Keratinocyte (primary cell): ENCODE measurements around the gene TMEM127. TPM values are rescaled to one million over a fixed set of nuclear protein-coding genes. Genes with fewer than 3 reads are reported as not detected.

ENCODE experiments used
- DNase-seq: peaks from one replicate; pipeline ENCODE4 v3.0.0-alpha.2; 2011; ENCODE audit warnings: low read depth, missing footprints, low spot score
- FAIRE-seq: peaks from 2 replicates; lab custom pipeline; 2011; peaks lifted over from hg19 to GRCh38; lab: Jason Lieb, UNC
- H2AFZ ChIP-seq: 2 replicates; pipeline ENCODE4 v1.6.0; 2012; ENCODE audit warnings: low read length, control low read depth, inconsistent platforms; ENCODE audit not compliant: control insufficient read depth
- H3K27ac ChIP-seq: 2 replicates; pipeline ENCODE4 v1.5.1; 2011; ENCODE audit warnings: low read length; ENCODE audit not compliant: control insufficient read depth, insufficient read depth
- H3K27me3 ChIP-seq: 3 replicates; pipeline ENCODE4 v1.6.0; 2011; ENCODE audit warnings: low read length; ENCODE audit not compliant: control insufficient read depth, insufficient read depth; ENCODE audit errors: extremely low read depth
- H3K36me3 ChIP-seq, 2 experiments: 2 replicates in 1 of 2; 3 replicates in 1 of 2; pipeline ENCODE4 v1.5.1; 2011; ENCODE audit warnings: low read length in 2 of 2, mild to moderate bottlenecking in 1 of 2; ENCODE audit not compliant: control insufficient read depth in 2 of 2, insufficient read depth in 2 of 2; ENCODE audit errors: extremely low read depth in 1 of 2
- H3K4me1 ChIP-seq: 3 replicates; pipeline ENCODE4 v1.5.1; 2011; ENCODE audit warnings: low read length; ENCODE audit not compliant: control insufficient read depth, insufficient read depth; ENCODE audit errors: extremely low read depth
- H3K4me2 ChIP-seq: 3 replicates; pipeline ENCODE4 v1.6.0; 2011; ENCODE audit warnings: low read depth, low read length; ENCODE audit not compliant: control insufficient read depth, insufficient read depth; ENCODE audit errors: extremely low read depth
- H3K4me3 ChIP-seq, 3 experiments: fragments of 200-600 bp in 1 of 3; sonication (generic) in 1 of 3; 2 replicates in 2 of 3; 3 replicates in 1 of 3; pipeline ENCODE4 v1.5.1; 2011 to 2016; ENCODE audit warnings: low read length in 3 of 3, mild to moderate bottlenecking in 3 of 3, control low read depth in 2 of 3, inconsistent platforms in 1 of 3, low read depth in 1 of 3, mixed read lengths in 1 of 3, mixed run types in 1 of 3, moderate library complexity in 1 of 3; ENCODE audit not compliant: control insufficient read depth in 2 of 3, insufficient read depth in 2 of 3; ENCODE audit errors: extremely low read depth in 1 of 3
- H3K79me2 ChIP-seq: 2 replicates; pipeline ENCODE4 v1.6.0; 2012; ENCODE audit warnings: low read length; ENCODE audit not compliant: control insufficient read depth, insufficient read depth
- H3K9ac ChIP-seq: 3 replicates; pipeline ENCODE4 v1.6.0; 2011; ENCODE audit warnings: low read length; ENCODE audit not compliant: control insufficient read depth, insufficient read depth; ENCODE audit errors: extremely low read depth
- H3K9me1 ChIP-seq: 3 replicates; pipeline ENCODE4 v1.6.0; 2011; ENCODE audit warnings: low read length; ENCODE audit not compliant: control insufficient read depth, insufficient read depth; ENCODE audit errors: extremely low read depth
- H3K9me3 ChIP-seq: 2 replicates; pipeline ENCODE4 v1.5.1; 2012; ENCODE audit warnings: low read depth, low read length; ENCODE audit not compliant: control insufficient read depth
- H4K20me1 ChIP-seq: 3 replicates; pipeline ENCODE4 v1.6.0; 2011; ENCODE audit warnings: low read length; ENCODE audit not compliant: control insufficient read depth, insufficient read depth; ENCODE audit errors: extremely low read depth
- CTCF ChIP-seq, 3 experiments: IDR thresholded peaks in 1 of 3; conservative IDR thresholded peaks in 1 of 3; optimal IDR thresholded peaks in 1 of 3; 2 replicates in 2 of 3; 3 replicates in 1 of 3; pipeline versions ENCODE3 to v1.5.1; 2011; ENCODE audit warnings: low read length in 3 of 3, mild to moderate bottlenecking in 3 of 3, moderate library complexity in 2 of 3, control low read depth in 1 of 3, inconsistent platforms in 1 of 3; ENCODE audit not compliant: insufficient read depth in 2 of 3; ENCODE audit errors: extremely low read depth in 1 of 3
- EZH2 ChIP-seq: IDR thresholded peaks from one replicate; pipeline ENCODE4 v1.6.1; 2012; ENCODE audit warnings: inconsistent platforms, mild to moderate bottlenecking, low read length, moderate library complexity
- dilution Hi-C: fragments of 300-500 bp; cut with MboI; formaldehyde crosslinking; loops from one replicate; pipeline ENCODE4 v1.7.0; 2020; ENCODE audit warnings: low sequenced_read_pairs; ENCODE audit not compliant: extremely low pct_ligation_motif_present
- polyA plus RNA-seq, 5 experiments: library from polyadenylated mRNA; depleted of rRNA in 3 of 5; stranded (reverse) in 3 of 5; stranded (forward) in 1 of 5; unstranded in 1 of 5; fragments of >200 nt; gene quantifications; 1 replicate in 1 of 5; 2 replicates in 3 of 5; 3 replicates in 1 of 5; pipeline versions ENCODE4 v1.2.1 to v1.2.3, GENCODE V29; 2011 to 2012; ENCODE audit warnings: missing spikeins in 2 of 5, low read depth in 1 of 5, low replicate concordance in 1 of 5

The TMEM127 gene
- polyA plus RNA-seq, 1 donor (not counting 4 experiments of a cell fraction or from before 2014, with no cell fraction given) = 30.8 TPM

- Histone ChIP-seq H3K36me3 (peaks cover 3 to 4% of the 10 kb centered on the region in 2 experiments), H3K9ac (no peak overlapping the region), H3K27ac (no peak overlapping the region), H3K4me2 (no peak overlapping the region), H2AFZ (no peak overlapping the region), H3K9me1 (peaks cover 2% of the 10 kb centered on the region), H3K4me1 (peaks cover 33% of the 10 kb centered on the region), H3K27me3 (no peaks in the 10 kb centered on the region), H3K4me3 (no peak overlapping the region), H3K9me3 (no peaks in the 10 kb centered on the region), H4K20me1 (peaks cover 2% of the 10 kb centered on the region), H3K79me2 (peaks cover 94% of the 10 kb centered on the region)
- DNase-seq = no peak
- TF ChIP-seq EZH2 = no peak
- TF ChIP-seq CTCF (optimal IDR thresholded peaks at IDR 0.05 in 1 of 3, IDR thresholded peaks at IDR 0.05 in 1 of 3, conservative IDR thresholded peaks at IDR 0.05 in 1 of 3; ENCODE audit: extremely low read depth in 1 of 3, insufficient read depth in 2 of 3, low read length in 3 of 3) = no peak
- FAIRE-seq = no peak
- dilution Hi-C loops = no loop called here
Measured at GRCh38 chr2:96198921-96199320, 66.9 kb downstream of the TMEM127 start.

Other genes starting within 250 kb of the TMEM127 start
- 0.05 to 0.29 TPM (median 0.06 TPM) in 3 replicates for gene GPAT2, start 231.1 kb downstream of the TMEM127 start, polyA plus RNA-seq
- 0.02 TPM in 1 of 3 replicates, not detected in the others for gene ADRA2B, start 149.4 kb downstream of the TMEM127 start, polyA plus RNA-seq
- gene ASTL, start 127.5 kb downstream of the TMEM127 start, polyA plus RNA-seq = not detected in 3 replicates
- 0.79 to 2.1 TPM (median 1.2 TPM) in 3 replicates for gene DUSP2, start 120.6 kb downstream of the TMEM127 start, polyA plus RNA-seq
- gene STARD7, start 57.2 kb downstream of the TMEM127 start, polyA plus RNA-seq = 44.8 to 84.6 TPM (median 73.4 TPM) in 3 replicates
- 67.4 to 90.9 TPM (median 76.9 TPM) in 3 replicates for gene CIAO1, start 228 bp upstream of the TMEM127 start, polyA plus RNA-seq
- 78.4 to 97.5 TPM (median 79.4 TPM) in 3 replicates for gene SNRNP200, start 39.5 kb upstream of the TMEM127 start, polyA plus RNA-seq
- 0.28 to 0.66 TPM (median 0.58 TPM) in 3 replicates for gene ITPRIPL1, start 59.3 kb upstream of the TMEM127 start, polyA plus RNA-seq
- gene NCAPH, start 69.8 kb upstream of the TMEM127 start, polyA plus RNA-seq = 2.1 to 21.1 TPM (median 14.4 TPM) in 3 replicates
- 0.05 to 0.06 TPM in 2 of 3 replicates, not detected in the other for gene NEURL3, start 239.4 kb upstream of the TMEM127 start, polyA plus RNA-seq